WTC11 (cell line): ENCODE measurements around the gene KIF6. TPM values are rescaled to one million over a fixed set of nuclear protein-coding genes. Genes with fewer than 3 reads are reported as not detected.

Source experiments
- ATAC-seq: fragments of 200-7000 bp; cut with Tn5 transposase; 2 replicates; pipeline ENCODE4 v1.10.0; 2021; ENCODE audit warnings: mild to moderate bottlenecking, moderate library complexity
- CTCF ChIA-PET: fragments of 300-600 bp; sonication (Branson Sonifier 250); formaldehyde crosslinking; loops from one replicate; lab custom pipeline; 2021; ENCODE audit warnings: antibody characterized with exemption; lab: Charles Lee
- POLR2A ChIA-PET: fragments of 350-600 bp; sonication (Branson Sonifier 250); formaldehyde crosslinking; loops from one replicate; lab custom pipeline; 2021; ENCODE audit warnings: antibody characterized with exemption; lab: Charles Lee
- DNase-seq: peaks from one replicate; pipeline ENCODE4 v3.0.0; 2021; ENCODE audit warnings: low spot score
- H3K27ac Mint-ChIP-seq: 2 replicates; pipeline ENCODE4 v1.8.0; 2021; ENCODE audit warnings: mixed read lengths
- H3K27me3 Mint-ChIP-seq: 2 replicates; pipeline ENCODE4 v1.8.0; 2021; ENCODE audit warnings: low read depth, mild to moderate bottlenecking, moderate library complexity, mixed read lengths
- H3K36me3 Mint-ChIP-seq: 2 replicates; pipeline ENCODE4 v1.8.0; 2021; ENCODE audit warnings: mixed read lengths
- H3K4me1 Mint-ChIP-seq: 2 replicates; pipeline ENCODE4 v1.8.0; 2022; ENCODE audit warnings: mixed read lengths
- H3K4me3 Mint-ChIP-seq: 2 replicates; pipeline ENCODE4 v1.8.0; 2021; ENCODE audit warnings: mild to moderate bottlenecking, moderate library complexity, mixed read lengths
- H3K9me3 Mint-ChIP-seq: 2 replicates; pipeline ENCODE4 v1.8.0; 2021; ENCODE audit warnings: mixed read lengths
- AFF4 ChIP-seq: sonication (generic); formaldehyde crosslinking; IDR thresholded peaks from 2 replicates; pipeline ENCODE4 v1.8.1; 2023; ENCODE audit warnings: mild to moderate bottlenecking, missing genetic modification reagents, borderline replicate concordance
- AR ChIP-seq: fragments of 250-450 bp; sonication (Bioruptor Pico); IDR thresholded peaks from 2 replicates; pipeline ENCODE4 v1.9.0; 2021; ENCODE audit warnings: mild to moderate bottlenecking
- CREB1 ChIP-seq: sonication (generic); formaldehyde crosslinking; IDR thresholded peaks from 2 replicates; pipeline ENCODE4 v1.8.0; 2023; ENCODE audit warnings: mild to moderate bottlenecking, missing genetic modification reagents
- ERG ChIP-seq: fragments of 250-450 bp; sonication (Bioruptor Pico); IDR thresholded peaks from 2 replicates; pipeline ENCODE4 v1.8.0; 2021; ENCODE audit warnings: mild to moderate bottlenecking
- GABPB1 ChIP-seq: sonication (generic); formaldehyde crosslinking; IDR thresholded peaks from 2 replicates; pipeline ENCODE4 v1.8.1; 2023; ENCODE audit warnings: mild to moderate bottlenecking, missing genetic modification reagents
- RELA ChIP-seq: sonication (generic); formaldehyde crosslinking; IDR thresholded peaks from 2 replicates; pipeline ENCODE4 v1.8.1; 2022; ENCODE audit warnings: missing genetic modification reagents, mild to moderate bottlenecking, borderline replicate concordance
- SOX15 ChIP-seq: fragments of 250-450 bp; sonication (Bioruptor Pico); IDR thresholded peaks from 2 replicates; pipeline ENCODE4 v1.9.0; 2021; ENCODE audit warnings: mild to moderate bottlenecking
- TEAD4 ChIP-seq: sonication (generic); formaldehyde crosslinking; IDR thresholded peaks from 2 replicates; pipeline ENCODE4 v1.8.0; 2022; ENCODE audit warnings: mild to moderate bottlenecking, missing genetic modification reagents
- ZBTB21 ChIP-seq: sonication (generic); formaldehyde crosslinking; IDR thresholded peaks from 2 replicates; pipeline ENCODE4 v1.8.1; 2023; ENCODE audit warnings: mild to moderate bottlenecking, missing genetic modification reagents, borderline replicate concordance
- ZNF121 ChIP-seq: sonication (generic); formaldehyde crosslinking; IDR thresholded peaks from 2 replicates; pipeline ENCODE4 v1.8.0; 2023; ENCODE audit warnings: missing genetic modification reagents
- ZNF138 ChIP-seq: sonication (generic); formaldehyde crosslinking; conservative IDR thresholded peaks from 2 replicates; pipeline ENCODE4 v1.8.1; 2022; ENCODE audit warnings: mild to moderate bottlenecking, moderate library complexity, missing genetic modification reagents
- ZNF263 ChIP-seq: sonication (generic); formaldehyde crosslinking; IDR thresholded peaks from 2 replicates; pipeline ENCODE4 v1.8.1; 2022; ENCODE audit warnings: low read depth, mild to moderate bottlenecking, moderate library complexity, missing genetic modification reagents
- ZNF281 ChIP-seq: sonication (generic); formaldehyde crosslinking; IDR thresholded peaks from 2 replicates; pipeline ENCODE4 v1.8.0; 2023; ENCODE audit warnings: mild to moderate bottlenecking, missing genetic modification reagents
- ZNF317 ChIP-seq: sonication (generic); formaldehyde crosslinking; IDR thresholded peaks from 2 replicates; pipeline ENCODE4 v1.8.1; 2023; ENCODE audit warnings: low read depth, mild to moderate bottlenecking, moderate library complexity, missing genetic modification reagents, borderline replicate concordance
- ZNF423 ChIP-seq: fragments of 250-450 bp; sonication (Bioruptor Pico); IDR thresholded peaks from 2 replicates; pipeline ENCODE4 v2.1.2; 2022; ENCODE audit warnings: mild to moderate bottlenecking, moderate library complexity
- ZNF671 ChIP-seq: fragments of 250-450 bp; sonication (Bioruptor Pico); IDR thresholded peaks from 2 replicates; pipeline ENCODE4 v1.8.0; 2021; ENCODE audit warnings: mild to moderate bottlenecking
- ZSCAN18 ChIP-seq: fragments of 250-450 bp; sonication (Bioruptor Pico); IDR thresholded peaks from 2 replicates; pipeline ENCODE4 v2.1.2; 2022; ENCODE audit warnings: mild to moderate bottlenecking, moderate library complexity
- total RNA-seq: library from RNA; stranded (reverse); gene quantifications from 3 replicates; pipeline ENCODE4 v1.2.3, GENCODE V29; 2021
- TF ChIP-seq, protein P1 (sequence below): sonication (generic); formaldehyde crosslinking; conservative IDR thresholded peaks from 2 replicates; pipeline ENCODE4 v1.8.1; 2022; ENCODE audit warnings: mild to moderate bottlenecking, missing genetic modification reagents
- TF ChIP-seq, protein P2 (sequence below): sonication (generic); formaldehyde crosslinking; IDR thresholded peaks from 2 replicates; pipeline ENCODE4 v1.8.0; 2022; ENCODE audit warnings: mild to moderate bottlenecking, missing genetic modification reagents
- TF ChIP-seq, protein P3 (sequence below): sonication (generic); formaldehyde crosslinking; IDR thresholded peaks from 2 replicates; pipeline ENCODE4 v1.8.1; 2023; ENCODE audit warnings: mild to moderate bottlenecking, moderate library complexity, missing genetic modification reagents

The KIF6 gene
- total RNA-seq, 1 experiment from 2014 or later: 0.57 TPM

DNA sequence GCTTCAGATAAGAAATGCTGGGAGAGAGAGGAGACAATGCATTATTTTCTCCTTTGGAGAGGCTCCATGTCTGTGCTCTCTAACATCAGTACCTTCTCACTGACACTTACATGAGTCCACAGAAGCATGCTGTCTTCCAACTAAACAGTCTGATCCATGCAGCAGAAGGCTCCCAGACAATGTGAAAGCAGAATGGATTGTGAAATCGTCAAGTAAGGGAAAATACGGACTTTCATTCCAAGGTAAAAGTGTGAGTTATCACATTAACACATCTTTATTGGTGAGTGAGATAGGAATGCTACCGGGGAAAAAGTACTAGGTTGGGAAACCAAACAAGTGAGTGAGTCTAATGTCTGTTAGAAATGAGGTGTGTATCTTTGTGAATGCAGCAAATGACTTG is 235.1 kb downstream of the KIF6 start (continued):
- TF ChIP-seq ZNF138: no peak
- TF ChIP-seq ZNF263 (CRISPR knock-in tag): no peak
- TF ChIP-seq ZNF423: no peak
- TF ChIP-seq ZSCAN18 (CRISPR knock-in tag): no peak
- no peak for TF ChIP-seq ZNF317

GRCh38 chr6:39488255-39488879 is 236.8 kb downstream of the KIF6 start:
- no peak for ATAC-seq
- H3K27ac Mint-ChIP-seq: no peak overlapping the region
- TF ChIP-seq ZNF281 (CRISPR knock-in tag): no peak
- TF ChIP-seq AFF4 (CRISPR knock-in tag): no peak
- no peak for TF ChIP-seq AR
- TF ChIP-seq, protein P1, sequence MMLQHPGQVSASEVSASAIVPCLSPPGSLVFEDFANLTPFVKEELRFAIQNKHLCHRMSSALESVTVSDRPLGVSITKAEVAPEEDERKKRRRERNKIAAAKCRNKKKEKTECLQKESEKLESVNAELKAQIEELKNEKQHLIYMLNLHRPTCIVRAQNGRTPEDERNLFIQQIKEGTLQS (CRISPR knock-in tag): no peak
- no peak for TF ChIP-seq ZNF671 (CRISPR knock-in tag)
- TF ChIP-seq, protein P2, sequence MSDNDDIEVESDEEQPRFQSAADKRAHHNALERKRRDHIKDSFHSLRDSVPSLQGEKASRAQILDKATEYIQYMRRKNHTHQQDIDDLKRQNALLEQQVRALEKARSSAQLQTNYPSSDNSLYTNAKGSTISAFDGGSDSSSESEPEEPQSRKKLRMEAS (CRISPR knock-in tag): no peak
- TF ChIP-seq ZSCAN18 (CRISPR knock-in tag): no peak
- TF ChIP-seq, protein P3, sequence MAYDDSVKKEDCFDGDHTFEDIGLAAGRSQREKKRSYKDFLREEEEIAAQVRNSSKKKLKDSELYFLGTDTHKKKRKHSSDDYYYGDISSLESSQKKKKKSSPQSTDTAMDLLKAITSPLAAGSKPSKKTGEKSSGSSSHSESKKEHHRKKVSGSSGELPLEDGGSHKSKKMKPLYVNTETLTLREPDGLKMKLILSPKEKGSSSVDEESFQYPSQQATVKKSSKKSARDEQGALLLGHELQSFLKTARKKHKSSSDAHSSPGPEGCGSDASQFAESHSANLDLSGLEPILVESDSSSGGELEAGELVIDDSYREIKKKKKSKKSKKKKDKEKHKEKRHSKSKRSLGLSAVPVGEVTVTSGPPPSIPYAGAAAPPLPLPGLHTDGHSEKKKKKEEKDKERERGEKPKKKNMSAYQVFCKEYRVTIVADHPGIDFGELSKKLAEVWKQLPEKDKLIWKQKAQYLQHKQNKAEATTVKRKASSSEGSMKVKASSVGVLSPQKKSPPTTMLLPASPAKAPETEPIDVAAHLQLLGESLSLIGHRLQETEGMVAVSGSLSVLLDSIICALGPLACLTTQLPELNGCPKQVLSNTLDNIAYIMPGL: no peak
- TF ChIP-seq ZNF121: no peak
- no peak for TF ChIP-seq GABPB1 (CRISPR knock-in tag)
- no peak for TF ChIP-seq TEAD4 (CRISPR knock-in tag)
- no peak for TF ChIP-seq CREB1 (CRISPR knock-in tag)
- TF ChIP-seq ZNF138: no peak
- TF ChIP-seq SOX15: no peak
- no peak for TF ChIP-seq RELA (CRISPR knock-in tag)
- TF ChIP-seq ZBTB21 (CRISPR knock-in tag): no peak
- no peak for TF ChIP-seq ERG (CRISPR knock-in tag)
- H3K9me3 Mint-ChIP-seq: 0 out of 2 replicates have a peak, but pooled peaks cover 3% of the 10 kb centered on the region
- H3K27me3 Mint-ChIP-seq: no peaks in the 10 kb centered on the region
- ChIA-PET POLR2A (no interaction called here), CTCF (no interaction called here)
- H3K4me1 Mint-ChIP-seq: 0 out of 2 replicates have a peak, but pooled peaks cover 3% of the 10 kb centered on the region
- no peak overlapping the region for H3K4me3 Mint-ChIP-seq
- H3K36me3 Mint-ChIP-seq: no peaks in the 10 kb centered on the region
- no peak for DNase-seq
